ENCODE data around the gene AOPEP. TPM values are rescaled to one million over a fixed set of nuclear protein-coding genes. Genes with fewer than 3 reads are reported as not detected.
"Not testable (repeated sequence)": the region's sequence is repeated elsewhere in the genome, so short reads cannot be mapped to it uniquely, and the experiment has no call there.

Gene AOPEP
- total and polyA plus RNA-seq, 2 donors (not counting 1 experiment from before 2014, with no cell fraction given): 66.1 to 94.1 TPM

- H4K20me1 ChIP-seq (ENCODE audit: control insufficient read depth, extremely low read depth, insufficient read depth, low read length): no peaks in the 10 kb centered on the region
- H3K79me2 ChIP-seq (ENCODE audit: control insufficient read depth, insufficient read depth, low read length): no peaks in the 10 kb centered on the region
- TF ChIP-seq CTCF (conservative IDR thresholded peaks at IDR 0.05 in 1 of 2, IDR thresholded peaks at IDR 0.05 in 1 of 2; ENCODE audit: low read depth in 1 of 2, low read length in 2 of 2) (no peak), EZH2 (IDR thresholded peaks at IDR 0.05; ENCODE audit: low read length, missing control alignments) (no peak)
- no peak overlapping the region for H3K9ac ChIP-seq (ENCODE audit: insufficient read depth, low read length)
- H3K9me3 ChIP-seq (ENCODE audit: control insufficient read depth, insufficient read depth, low read depth, low read length): no peaks in the 10 kb centered on the region
- H3K4me1 ChIP-seq (ENCODE audit: control insufficient read depth, extremely low read depth, insufficient read depth, low read length): no peaks in the 10 kb centered on the region
- no peak overlapping the region for H3K27ac ChIP-seq (ENCODE audit: insufficient read depth, low read length)
- no peak overlapping the region for H3K4me2 ChIP-seq (ENCODE audit: extremely low read depth, insufficient read depth, low read length)
- no peaks in the 10 kb centered on the region for H3K36me3 ChIP-seq (ENCODE audit: control insufficient read depth, insufficient read depth, low read length)
- no peak overlapping the region for H3K4me3 ChIP-seq (replicated peaks in 1 of 4; ENCODE audit: control extremely low read depth in 1 of 4, insufficient read depth in 1 of 4, low read depth in 3 of 4, low read length in 4 of 4)
- DNase-seq (ENCODE audit: low read depth in 2 of 2): no peak
- no peaks in the 10 kb centered on the region for H3K27me3 ChIP-seq (ENCODE audit: control insufficient read depth, insufficient read depth, low read length)
- H2AFZ ChIP-seq (ENCODE audit: low read length): no peak overlapping the region
Observed at GRCh38 chr9:94961870-94962269, 235.4 kb downstream of the AOPEP start.

- H3K4me3 ChIP-seq (replicated peaks in 1 of 4; ENCODE audit: control extremely low read depth in 1 of 4, insufficient read depth in 1 of 4, low read depth in 3 of 4, low read length in 4 of 4); H3K27me3 ChIP-seq (ENCODE audit: control insufficient read depth, insufficient read depth, low read length); H3K9me3 ChIP-seq (ENCODE audit: control insufficient read depth, insufficient read depth, low read depth, low read length); H4K20me1 ChIP-seq (ENCODE audit: control insufficient read depth, extremely low read depth, insufficient read depth, low read length); H3K9ac ChIP-seq (ENCODE audit: insufficient read depth, low read length); H3K4me2 ChIP-seq (ENCODE audit: extremely low read depth, insufficient read depth, low read length); DNase-seq (ENCODE audit: low read depth in 2 of 2); H3K36me3 ChIP-seq (ENCODE audit: control insufficient read depth, insufficient read depth, low read length); H2AFZ ChIP-seq (ENCODE audit: low read length); H3K27ac ChIP-seq (ENCODE audit: insufficient read depth, low read length); H3K79me2 ChIP-seq (ENCODE audit: control insufficient read depth, insufficient read depth, low read length); H3K4me1 ChIP-seq (ENCODE audit: control insufficient read depth, extremely low read depth, insufficient read depth, low read length): not testable (repeated sequence)
Observed at GRCh38 chr9:94965631-94966030, 239.1 kb downstream of the AOPEP start.

- H3K36me3 ChIP-seq (ENCODE audit: control insufficient read depth, insufficient read depth, low read length); DNase-seq (ENCODE audit: low read depth in 2 of 2); H3K27me3 ChIP-seq (ENCODE audit: control insufficient read depth, insufficient read depth, low read length); H3K27ac ChIP-seq (ENCODE audit: insufficient read depth, low read length); H3K4me1 ChIP-seq (ENCODE audit: control insufficient read depth, extremely low read depth, insufficient read depth, low read length); H4K20me1 ChIP-seq (ENCODE audit: control insufficient read depth, extremely low read depth, insufficient read depth, low read length); H3K4me2 ChIP-seq (ENCODE audit: extremely low read depth, insufficient read depth, low read length); H2AFZ ChIP-seq (ENCODE audit: low read length); H3K9me3 ChIP-seq (ENCODE audit: control insufficient read depth, insufficient read depth, low read depth, low read length); H3K79me2 ChIP-seq (ENCODE audit: control insufficient read depth, insufficient read depth, low read length); H3K4me3 ChIP-seq (replicated peaks in 1 of 4; ENCODE audit: control extremely low read depth in 1 of 4, insufficient read depth in 1 of 4, low read depth in 3 of 4, low read length in 4 of 4); H3K9ac ChIP-seq (ENCODE audit: insufficient read depth, low read length): not testable (repeated sequence)
Observed at GRCh38 chr9:94966046-94966445, 239.5 kb downstream of the AOPEP start.

- H3K9ac ChIP-seq (ENCODE audit: insufficient read depth, low read length): no peak overlapping the region
- H2AFZ ChIP-seq (ENCODE audit: low read length): no peak overlapping the region
- H3K4me2 ChIP-seq (ENCODE audit: extremely low read depth, insufficient read depth, low read length): no peak overlapping the region
- no peaks in the 10 kb centered on the region for H4K20me1 ChIP-seq (ENCODE audit: control insufficient read depth, extremely low read depth, insufficient read depth, low read length)
- H3K9me3 ChIP-seq (ENCODE audit: control insufficient read depth, insufficient read depth, low read depth, low read length): no peaks in the 10 kb centered on the region
- no peaks in the 10 kb centered on the region for H3K4me1 ChIP-seq (ENCODE audit: control insufficient read depth, extremely low read depth, insufficient read depth, low read length)
- no peak for TF ChIP-seq CTCF (conservative IDR thresholded peaks at IDR 0.05 in 1 of 2, IDR thresholded peaks at IDR 0.05 in 1 of 2; ENCODE audit: low read depth in 1 of 2, low read length in 2 of 2)
- TF ChIP-seq EZH2 (IDR thresholded peaks at IDR 0.05; ENCODE audit: low read length, missing control alignments): no peak
- no peaks in the 10 kb centered on the region for H3K27me3 ChIP-seq (ENCODE audit: control insufficient read depth, insufficient read depth, low read length)
- H3K4me3 ChIP-seq (replicated peaks in 1 of 4; ENCODE audit: control extremely low read depth in 1 of 4, insufficient read depth in 1 of 4, low read depth in 3 of 4, low read length in 4 of 4): no peak overlapping the region
- H3K27ac ChIP-seq (ENCODE audit: insufficient read depth, low read length): no peak overlapping the region
- no peaks in the 10 kb centered on the region for H3K79me2 ChIP-seq (ENCODE audit: control insufficient read depth, insufficient read depth, low read length)
- no peak for DNase-seq (ENCODE audit: low read depth in 2 of 2)
- no peaks in the 10 kb centered on the region for H3K36me3 ChIP-seq (ENCODE audit: control insufficient read depth, insufficient read depth, low read length)
Observed at GRCh38 chr9:94967482-94967881, 241.0 kb downstream of the AOPEP start.
